ENCODE results near the gene SLC37A1. TPM values are rescaled to one million over a fixed set of nuclear protein-coding genes. Genes with fewer than 3 reads are reported as not detected.
A peak's percentile ranks its signal among the peaks of the same experiment; 100 is the strongest.
"Not testable (repeated sequence)": the region's sequence is repeated elsewhere in the genome, so short reads cannot be mapped to it uniquely, and the experiment has no call there.

The SLC37A1 gene
- total RNA-seq, 1 donor from 2014 or later = 21.6 TPM

GRCh38 chr21:42613756-42614155 is 100.1 kb downstream of the SLC37A1 start:
- Histone ChIP-seq H3K27ac (no peak overlapping the region), H3K36me3 (no peaks in the 10 kb centered on the region), H3K27me3 (peaks cover 10% of the 10 kb centered on the region), H3K9me3 (no peaks in the 10 kb centered on the region), H3K4me3 (peak overlapping the region; percentile 28), H3K4me1 (peaks cover 6% of the 10 kb centered on the region)
- ATAC-seq (no peak), DNase-seq (no peak)
- TF ChIP-seq CTCF (IDR thresholded peaks at IDR 0.05) = no peak
- intact Hi-C loops (cut with DNase I) = no loop called here

- no peak for ATAC-seq
- Histone ChIP-seq H3K27me3 (peaks cover 14% of the 10 kb centered on the region), H3K4me1 (peaks cover 6% of the 10 kb centered on the region), H3K4me3 (peak overlapping the region; percentile 28), H3K36me3 (no peaks in the 10 kb centered on the region), H3K27ac (peak overlapping the region; percentile 74), H3K9me3 (no peaks in the 10 kb centered on the region)
- intact Hi-C loops (cut with DNase I) = no loop called here
- TF ChIP-seq CTCF (IDR thresholded peaks at IDR 0.05) = no peak
- peak; percentile 38 for DNase-seq
Measured at GRCh38 chr21:42614396-42614795, 100.7 kb downstream of the SLC37A1 start.

- peak overlapping the region; percentile 74 for H3K27ac ChIP-seq
- DNase-seq (peak; percentile 81), ATAC-seq (peak; percentile 91)
Measured at GRCh38 chr21:42614811-42615351, 101.2 kb downstream of the SLC37A1 start.

GRCh38 chr21:42615377-42615776 is 101.7 kb downstream of the SLC37A1 start:
- peaks cover 18% of the 10 kb centered on the region for H3K27me3 ChIP-seq
- ATAC-seq; H3K27ac ChIP-seq; H3K9me3 ChIP-seq; H3K36me3 ChIP-seq; intact Hi-C loops (cut with DNase I); DNase-seq; H3K4me1 ChIP-seq; H3K4me3 ChIP-seq: not testable (repeated sequence)

More at GRCh38 chr21:42614811-42615351, 101.2 kb downstream of the SLC37A1 start:
- TF ChIP-seq CTCF (IDR thresholded peaks at IDR 0.05) = no peak
- no peaks in the 10 kb centered on the region for H3K36me3 ChIP-seq
- peak overlapping the region; percentile 28 for H3K4me3 ChIP-seq
- H3K9me3 ChIP-seq = no peaks in the 10 kb centered on the region
- peaks cover 6% of the 10 kb centered on the region for H3K4me1 ChIP-seq
- intact Hi-C loops (cut with DNase I) = no loop called here
- H3K27me3 ChIP-seq = peaks cover 18% of the 10 kb centered on the region

- ATAC-seq (no peak), DNase-seq (no peak)
- intact Hi-C loops (cut with DNase I) = no loop called here
- Histone ChIP-seq H3K4me3 (no peak overlapping the region), H3K36me3 (no peaks in the 10 kb centered on the region), H3K27me3 (peaks cover 18% of the 10 kb centered on the region), H3K4me1 (peaks cover 6% of the 10 kb centered on the region), H3K9me3 (no peaks in the 10 kb centered on the region), H3K27ac (no peak overlapping the region)
- no peak for TF ChIP-seq CTCF (IDR thresholded peaks at IDR 0.05)
Measured at GRCh38 chr21:42615924-42616323, 102.3 kb downstream of the SLC37A1 start.

GRCh38 chr21:42616446-42616845 is 102.8 kb downstream of the SLC37A1 start:
- intact Hi-C loops (cut with DNase I) = no loop called here
- H3K4me3 ChIP-seq = peak overlapping the region; percentile 33
- peaks cover 6% of the 10 kb centered on the region for H3K4me1 ChIP-seq
- H3K27me3 ChIP-seq = peaks cover 18% of the 10 kb centered on the region
- no peaks in the 10 kb centered on the region for H3K36me3 ChIP-seq
- DNase-seq (peak; percentile 32), ATAC-seq (no peak)
- H3K27ac ChIP-seq = no peak overlapping the region
- no peaks in the 10 kb centered on the region for H3K9me3 ChIP-seq
- no peak for TF ChIP-seq CTCF (IDR thresholded peaks at IDR 0.05)

Data from upper lobe of right lung (tissue), 1 donor.